ENCODE results near the gene TMTC4.

DNA sequence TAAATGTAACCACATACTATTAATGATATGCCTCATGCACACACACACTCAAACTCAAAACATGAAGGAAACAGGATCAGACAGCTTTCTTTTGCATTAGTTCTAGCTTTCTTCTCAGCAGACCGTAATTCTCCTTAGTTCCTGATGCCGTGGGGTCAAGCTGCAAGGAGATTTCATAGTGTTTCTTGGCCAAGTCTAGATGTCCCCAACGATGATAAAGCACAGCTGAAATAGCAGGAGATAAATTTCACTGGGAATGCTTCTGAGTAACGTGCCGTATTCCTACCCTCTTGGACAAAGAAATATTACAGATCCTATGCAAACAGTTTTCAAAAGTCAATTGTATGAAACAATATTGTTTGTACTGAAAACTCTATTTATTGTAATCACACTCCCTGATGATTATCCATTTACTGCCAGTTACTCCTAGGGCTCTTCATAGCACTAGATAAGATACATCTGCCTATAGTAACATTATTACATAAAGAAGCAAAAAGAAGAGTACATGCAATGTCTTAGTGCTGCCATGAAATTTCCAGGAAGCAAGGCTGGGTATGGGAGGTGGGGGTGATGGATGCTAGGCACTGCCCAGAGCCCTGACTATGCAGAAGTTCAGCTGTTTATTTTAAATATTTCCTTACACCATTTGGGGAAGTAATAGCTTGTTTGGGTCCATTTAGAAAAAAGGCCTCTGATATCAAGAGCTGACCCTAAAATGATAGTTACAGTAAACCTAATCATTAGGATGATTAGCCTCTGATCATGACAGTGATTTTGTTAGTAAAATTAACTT lies 69.5 kb downstream of the TMTC4 start:
- TF ChIP-seq, protein P1, sequence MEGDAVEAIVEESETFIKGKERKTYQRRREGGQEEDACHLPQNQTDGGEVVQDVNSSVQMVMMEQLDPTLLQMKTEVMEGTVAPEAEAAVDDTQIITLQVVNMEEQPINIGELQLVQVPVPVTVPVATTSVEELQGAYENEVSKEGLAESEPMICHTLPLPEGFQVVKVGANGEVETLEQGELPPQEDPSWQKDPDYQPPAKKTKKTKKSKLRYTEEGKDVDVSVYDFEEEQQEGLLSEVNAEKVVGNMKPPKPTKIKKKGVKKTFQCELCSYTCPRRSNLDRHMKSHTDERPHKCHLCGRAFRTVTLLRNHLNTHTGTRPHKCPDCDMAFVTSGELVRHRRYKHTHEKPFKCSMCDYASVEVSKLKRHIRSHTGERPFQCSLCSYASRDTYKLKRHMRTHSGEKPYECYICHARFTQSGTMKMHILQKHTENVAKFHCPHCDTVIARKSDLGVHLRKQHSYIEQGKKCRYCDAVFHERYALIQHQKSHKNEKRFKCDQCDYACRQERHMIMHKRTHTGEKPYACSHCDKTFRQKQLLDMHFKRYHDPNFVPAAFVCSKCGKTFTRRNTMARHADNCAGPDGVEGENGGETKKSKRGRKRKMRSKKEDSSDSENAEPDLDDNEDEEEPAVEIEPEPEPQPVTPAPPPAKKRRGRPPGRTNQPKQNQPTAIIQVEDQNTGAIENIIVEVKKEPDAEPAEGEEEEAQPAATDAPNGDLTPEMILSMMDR (conservative IDR thresholded peaks at IDR 0.05; ENCODE audit: low read length), result no peak
- no peak for TF ChIP-seq EZH2phosphoT487 (IDR thresholded peaks at IDR 0.05; ENCODE audit: borderline replicate concordance, low read depth, low read length)
